ENCODE measurements around the gene FOXN1.

DNA sequence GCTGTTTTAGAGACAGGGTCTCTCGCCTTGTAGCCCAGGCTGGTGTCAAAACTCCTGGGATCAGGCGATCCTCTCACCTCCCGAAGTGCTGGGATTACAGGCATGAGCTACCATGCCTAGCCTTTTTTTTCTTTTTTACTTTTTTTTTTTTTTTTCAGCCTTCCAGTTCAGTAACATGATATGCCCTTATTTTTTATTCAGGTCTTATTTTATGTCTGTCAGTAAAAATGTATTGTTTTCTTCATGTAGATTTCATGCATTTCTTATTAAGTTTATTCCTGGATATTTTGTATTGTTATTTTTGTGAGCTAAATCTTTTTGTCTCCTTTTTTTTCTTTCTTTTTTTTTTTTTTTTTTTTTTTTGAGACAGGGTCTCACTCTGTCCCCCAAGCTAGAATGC is 2.7 kb upstream of the FOXN1 start:
- TF ChIP-seq EP300 (IDR thresholded peaks at IDR 0.05) (no peak), CTCF (IDR thresholded peaks at IDR 0.05) (no peak), POLR2A (IDR thresholded peaks at IDR 0.05) (no peak)
